Esophagus muscularis mucosa (tissue), 4 donors: ENCODE measurements around the gene TAAR6.

ENCODE experiments used
- CTCF ChIP-seq, 3 experiments: fragments of 200-600 bp in 2 of 3; fragments of 450-650 bp in 1 of 3; sonication (generic) in 2 of 3; IDR thresholded peaks; one replicate each; pipeline ENCODE4 v1.5.1; 2017 to 2019; ENCODE audit warnings: antibody characterized with exemption in 3 of 3, mild to moderate bottlenecking in 2 of 3, moderate library complexity in 1 of 3
- EP300 ChIP-seq: sonication (generic); formaldehyde crosslinking; IDR thresholded peaks from one replicate; pipeline ENCODE4 v1.6.1; 2017; ENCODE audit warnings: antibody characterized with exemption
- POLR2A ChIP-seq: fragments of 450-650 bp; IDR thresholded peaks from one replicate; pipeline ENCODE4 v1.6.1; 2017; ENCODE audit warnings: antibody characterized with exemption, moderate library complexity, mild to moderate bottlenecking, low read depth
- POLR2AphosphoS5 ChIP-seq, 2 donors: sonication (generic); formaldehyde crosslinking; IDR thresholded peaks; one replicate each; pipeline ENCODE4 v1.6.1; 2017; ENCODE audit warnings: antibody characterized with exemption in 2 of 2

GRCh38 chr6:132569170-132569569, 952 bp upstream of the TAAR6 start:
- TF ChIP-seq POLR2AphosphoS5 (IDR thresholded peaks at IDR 0.05) (no peak), CTCF (IDR thresholded peaks at IDR 0.05) (no peak), EP300 (no peak), POLR2A (no peak)
